GM13976 (cell line): ENCODE data around the gene ABTB2.
"Not testable (repeated sequence)": the region's sequence is repeated elsewhere in the genome, so short reads cannot be mapped to it uniquely, and the experiment has no call there.

Experiments used
- DNase-seq: peaks from one replicate; pipeline ENCODE4 v3.0.0; 2012; ENCODE audit warnings: low spot score
- CTCF ChIP-seq: IDR thresholded peaks from 2 replicates; pipeline ENCODE4 v1.5.1; 2012; ENCODE audit warnings: borderline replicate concordance, mild to moderate bottlenecking; ENCODE audit not compliant: insufficient read depth; ENCODE audit errors: extremely low read depth, missing control alignments, control extremely low read depth
- in situ Hi-C: fragments of 300-500 bp; cut with MboI; formaldehyde crosslinking; loops from one replicate; pipeline ENCODE4 v1.12.0; 2022; ENCODE audit warnings: low sequenced_read_pairs, mixed read lengths, inconsistent platforms; ENCODE audit not compliant: unreplicated experiment

The ABTB2 gene

GRCh38 chr11:34219941-34220370, 137.9 kb downstream of the ABTB2 start:
- no peak for DNase-seq
- no peak for TF ChIP-seq CTCF
- in situ Hi-C loops, result no loop called here

- no peak for DNase-seq
- TF ChIP-seq CTCF, result no peak
- in situ Hi-C loops, result no loop called here
Measured at GRCh38 chr11:34219279-34219678, 138.5 kb downstream of the ABTB2 start.

GRCh38 chr11:34218756-34219155, 139.1 kb downstream of the ABTB2 start:
- in situ Hi-C loops, DNase-seq: not testable (repeated sequence)

- no peak for TF ChIP-seq CTCF
- in situ Hi-C loops, result no loop called here
- no peak for DNase-seq
Measured at GRCh38 chr11:34218067-34218466, 139.7 kb downstream of the ABTB2 start.

GRCh38 chr11:34216706-34217105, 141.1 kb downstream of the ABTB2 start:
- no peak for TF ChIP-seq CTCF
- in situ Hi-C loops, result no loop called here
- DNase-seq, result no peak

- DNase-seq, result no peak
- in situ Hi-C loops, result no loop called here
Measured at GRCh38 chr11:34215806-34216453, 141.9 kb downstream of the ABTB2 start.

More at GRCh38 chr11:34215806-34216453, 141.9 kb downstream of the ABTB2 start:
- TF ChIP-seq CTCF, result no peak
